ENCODE data around the gene RAD51B.
"Not testable (repeated sequence)": the region's sequence is repeated elsewhere in the genome, so short reads cannot be mapped to it uniquely, and the experiment has no call there.

The RAD51B gene

GRCh38 chr14:68757618-68758081 is 938.1 kb downstream of the RAD51B start:
- DNase-seq, result peak; percentile 99

GRCh38 chr14:68758301-68758700 is 938.7 kb downstream of the RAD51B start:
- no peak for DNase-seq

GRCh38 chr14:68759017-68759560 is 939.5 kb downstream of the RAD51B start:
- peak; percentile 73 for DNase-seq

- DNase-seq, result no peak
These were observed 940.4 kb downstream of the RAD51B start for GRCh38 chr14:68759937-68760336.

GRCh38 chr14:68760761-68761160 is 941.2 kb downstream of the RAD51B start:
- no peak for DNase-seq

- DNase-seq, result no peak
These were observed 941.8 kb downstream of the RAD51B start for GRCh38 chr14:68761391-68761790.

- DNase-seq, result no peak
These were observed 943.6 kb downstream of the RAD51B start for GRCh38 chr14:68762953-68763764.

- DNase-seq, result not testable (repeated sequence)
These were observed 944.3 kb downstream of the RAD51B start for GRCh38 chr14:68763843-68764242.

- no peak for DNase-seq
These were observed 947.0 kb downstream of the RAD51B start for GRCh38 chr14:68766299-68767247.

GRCh38 chr14:68767248-68767645 is 947.7 kb downstream of the RAD51B start:
- DNase-seq, result no peak

- DNase-seq, result no peak
These were observed 948.7 kb downstream of the RAD51B start for GRCh38 chr14:68768316-68768715.

- DNase-seq, result no peak
These were observed 950.5 kb downstream of the RAD51B start for GRCh38 chr14:68770051-68770450.

GRCh38 chr14:68770553-68771286 is 951.1 kb downstream of the RAD51B start:
- no peak for DNase-seq

- no peak for DNase-seq
These were observed 952.1 kb downstream of the RAD51B start for GRCh38 chr14:68771631-68772030.

GRCh38 chr14:68772761-68773381 is 953.3 kb downstream of the RAD51B start:
- no peak for DNase-seq

GRCh38 chr14:68774771-68775613 is 955.4 kb downstream of the RAD51B start:
- DNase-seq, result no peak

- no peak for DNase-seq
These were observed 956.1 kb downstream of the RAD51B start for GRCh38 chr14:68775614-68776126.

- DNase-seq, result no peak
These were observed 958.1 kb downstream of the RAD51B start for GRCh38 chr14:68777644-68778043.

Measured in MV-4-11 (cell line).